B cell (primary cell): ENCODE measurements around the gene SHC2. TPM values are rescaled to one million over a fixed set of nuclear protein-coding genes. Genes with fewer than 3 reads are reported as not detected.

Experiments
- ATAC-seq: fragments of 200-7000 bp; cut with Tn5 transposase; one replicate; pipeline ENCODE4 v1.10.0; 2021; ENCODE audit warnings: low read depth, mild to moderate bottlenecking, moderate number of reproducible peaks, moderate library complexity
- CTCF ChIA-PET: fragments of 350-600 bp; sonication (Branson Sonifier 250); formaldehyde crosslinking; loops from one replicate; lab custom pipeline; 2021; ENCODE audit warnings: antibody characterized with exemption, inconsistent platforms; lab: Charles Lee
- POLR2A ChIA-PET: fragments of 350-600 bp; sonication (Branson Sonifier 250); formaldehyde crosslinking; loops from one replicate; lab custom pipeline; 2021; ENCODE audit warnings: antibody characterized with exemption; lab: Charles Lee
- DNase-seq: peaks from one replicate; pipeline ENCODE4 v3.0.0; 2013
- H2AFZ ChIP-seq: 2 replicates; pipeline ENCODE4 v1.6.1; 2012; ENCODE audit warnings: mild to moderate bottlenecking, low read depth, low read length; ENCODE audit not compliant: insufficient read depth, poor library complexity, severe bottlenecking
- H3K27ac ChIP-seq, 2 donors: 1 replicate in 1 of 2; 2 replicates in 1 of 2; pipeline ENCODE4 v1.5.1; 2012 to 2013; ENCODE audit warnings: low read length in 2 of 2, mild to moderate bottlenecking in 2 of 2, moderate library complexity in 1 of 2
- H3K27me3 ChIP-seq, 4 experiments: fragments of 200-600 bp in 1 of 4; sonication (generic) in 1 of 4; replicated peaks in 1 of 4; 1 replicate in 2 of 4; 2 replicates in 2 of 4; pipeline versions ENCODE4 v1.6.1 to v1.7.0; 2013 to 2016; ENCODE audit warnings: low read length in 3 of 4, mild to moderate bottlenecking in 2 of 4, mixed read lengths in 1 of 4, moderate library complexity in 1 of 4; ENCODE audit not compliant: insufficient read depth in 4 of 4, control insufficient read depth in 3 of 4; ENCODE audit errors: control extremely low read depth in 1 of 4
- H3K36me3 ChIP-seq, 2 experiments: replicated peaks in 1 of 2; 1 replicate in 1 of 2; 2 replicates in 1 of 2; pipeline versions ENCODE4 v1.6.1 to v1.7.1; 2013; ENCODE audit warnings: low read length in 1 of 2; ENCODE audit not compliant: insufficient read depth in 2 of 2, control insufficient read depth in 1 of 2; ENCODE audit errors: control extremely low read depth in 1 of 2, extremely low read depth in 1 of 2
- H3K4me1 ChIP-seq, 2 donors: fragments of 200-600 bp in 1 of 2; sonication (generic) in 1 of 2; 1 replicate in 1 of 2; 2 replicates in 1 of 2; pipeline versions ENCODE4 v1.5.1 to v1.6.1; 2013 to 2017; ENCODE audit warnings: low read length in 2 of 2; ENCODE audit not compliant: control insufficient read depth in 2 of 2, insufficient read depth in 2 of 2
- H3K4me2 ChIP-seq: replicated peaks from 2 replicates; pipeline ENCODE3; 2012; ENCODE audit warnings: mild to moderate bottlenecking, low read depth, low read length; ENCODE audit not compliant: poor library complexity, severe bottlenecking
- H3K4me3 ChIP-seq, 5 experiments: fragments of 200-600 bp in 1 of 5; sonication (generic) in 1 of 5; 1 replicate in 3 of 5; 2 replicates in 2 of 5; pipeline versions ENCODE4 v1.5.1 to v1.7.0; 2011 to 2016; ENCODE audit warnings: low read length in 4 of 5, mild to moderate bottlenecking in 4 of 5, low read depth in 2 of 5, control low read depth in 1 of 5, moderate library complexity in 1 of 5; ENCODE audit not compliant: insufficient read depth in 1 of 5; ENCODE audit errors: control extremely low read depth in 1 of 5, extremely low read depth in 1 of 5
- H3K79me2 ChIP-seq: fragments of 200-600 bp; sonication (generic); one replicate; pipeline ENCODE4 v1.6.0; 2016; ENCODE audit warnings: low read length; ENCODE audit not compliant: control insufficient read depth, insufficient read depth
- H3K9ac ChIP-seq: fragments of 200-600 bp; sonication (generic); 2 replicates; pipeline ENCODE4 v1.6.1; 2017; ENCODE audit warnings: mild to moderate bottlenecking, low read length, moderate library complexity
- H3K9me3 ChIP-seq, 3 donors: one replicate each; pipeline versions ENCODE4 v1.6.1 to v1.7.1; 2013; ENCODE audit warnings: low read length in 2 of 3; ENCODE audit not compliant: control insufficient read depth in 2 of 3, insufficient read depth in 1 of 3; ENCODE audit errors: control extremely low read depth in 1 of 3
- H4K20me1 ChIP-seq: 2 replicates; pipeline ENCODE4 v1.6.0; 2012; ENCODE audit warnings: mild to moderate bottlenecking, low read length; ENCODE audit not compliant: insufficient read depth, control insufficient read depth, poor library complexity, severe bottlenecking
- H3K27ac Mint-ChIP-seq: one replicate; pipeline ENCODE4 v1.8.0; 2021; ENCODE audit warnings: mixed read lengths
- H3K27me3 Mint-ChIP-seq: one replicate; pipeline ENCODE4 v1.8.0; 2021; ENCODE audit warnings: mixed read lengths
- H3K4me1 Mint-ChIP-seq: one replicate; pipeline ENCODE4 v1.8.0; 2021; ENCODE audit warnings: mixed read lengths
- H3K4me3 Mint-ChIP-seq: one replicate; pipeline ENCODE4 v1.8.0; 2021; ENCODE audit warnings: mixed read lengths
- H3K9me3 Mint-ChIP-seq: one replicate; pipeline ENCODE4 v1.8.0; 2022; ENCODE audit warnings: mixed read lengths; ENCODE audit not compliant: insufficient read depth
- CTCF ChIP-seq: fragments of 200-600 bp; IDR thresholded peaks from one replicate; pipeline ENCODE4 v1.8.0; 2022; ENCODE audit warnings: antibody characterized with exemption, mild to moderate bottlenecking
- EZH2 ChIP-seq: IDR thresholded peaks from 2 replicates; pipeline ENCODE4 v1.6.1; 2012; ENCODE audit warnings: borderline replicate concordance, low read depth, mild to moderate bottlenecking, moderate library complexity, low read length; ENCODE audit not compliant: insufficient read depth, poor library complexity, severe bottlenecking
- WGBS: methylation state at CpG from one replicate; pipeline ENCODE4 v1.1.5; 2013; ENCODE audit warnings: missing lambda C conversion rate; ENCODE audit not compliant: insufficient coverage; 5-methylcytosine and 5-hydroxymethylcytosine counted together
- intact Hi-C: fragments of 100-400 bp; cut with micrococcal nuclease; formaldehyde crosslinking; loops from one replicate; pipeline ENCODE4 v1.10.0; 2022
- polyA plus RNA-seq: library from polyadenylated mRNA; depleted of rRNA; stranded (reverse); fragments of >200 nt; gene quantifications from 2 replicates; pipeline ENCODE4 v1.2.3, GENCODE V29; 2012
- total RNA-seq, 2 donors: library from RNA; stranded (reverse); fragments of 120-200 nt in 1 of 2; gene quantifications; 1 replicate in 1 of 2; 2 replicates in 1 of 2; pipeline versions ENCODE4 v1.2.3 to v1.2.4, GENCODE V29; 2013 to 2022

SHC2 gene
- total and polyA plus RNA-seq, 2 donors (not counting 1 experiment from before 2014, with no cell fraction given), result 0.19 TPM; not detected in 1

GRCh38 chr19:491146-491741, 30.4 kb upstream of the SHC2 start:
- Histone ChIP-seq H3K9ac (no peak overlapping the region), H3K4me1 (peaks cover 5 to 20% of the 10 kb centered on the region in 2 donors), H3K79me2 (no peaks in the 10 kb centered on the region), H3K27me3 (peaks cover 0 to 22% (median 7%) of the 10 kb centered on the region in 4 experiments), H3K36me3 (no peaks in the 10 kb centered on the region), H3K4me2 (no peak overlapping the region), H3K4me3 (no peak overlapping the region), H4K20me1 (no peaks in the 10 kb centered on the region), H2AFZ (no peak overlapping the region), H3K9me3 (peaks cover 0 to 25% (median 0%) of the 10 kb centered on the region in 3 donors), H3K27ac (no peak overlapping the region)
- ChIA-PET CTCF (interaction anchor here (0.7 to 2.2 kb wide), 2 partner anchors 15 to 19 kb away, joined by 4 to 15 read pairs; no protein-coding TSS in a partner anchor), POLR2A (no interaction called here)
- 89% methylated on average over 26 of the region's 32 CpGs for WGBS
- H3K27me3 Mint-ChIP-seq, result peaks cover 2% of the 10 kb centered on the region
- no peak overlapping the region for H3K27ac Mint-ChIP-seq
- no peak for ATAC-seq
- peaks cover 2% of the 10 kb centered on the region for H3K4me1 Mint-ChIP-seq
- H3K4me3 Mint-ChIP-seq, result no peak overlapping the region
- no peaks in the 10 kb centered on the region for H3K9me3 Mint-ChIP-seq
- DNase-seq, result no peak
- intact Hi-C loops, result no loop called here
- TF ChIP-seq EZH2, result no peak
- no peak for TF ChIP-seq CTCF
